A673 (cell line): ENCODE results near the gene SND1.

Source experiments
- EZH2 ChIP-seq: fragments of 200-600 bp; sonication (generic); IDR thresholded peaks from 2 replicates; pipeline ENCODE4 v1.6.1; 2017; ENCODE audit warnings: borderline replicate concordance, low read depth, mild to moderate bottlenecking, mixed read lengths, antibody characterized with exemption, low read length; ENCODE audit not compliant: poor library complexity, severe bottlenecking
- TF ChIP-seq, protein P1 (sequence below): fragments of 300-800, 200-600 bp; sonication (generic); conservative IDR thresholded peaks from 2 replicates; pipeline ENCODE4 v1.5.1; 2017; ENCODE audit warnings: low read depth, mild to moderate bottlenecking, antibody characterized with exemption, low read length, moderate library complexity, mixed read lengths

GRCh38 chr7:127771707-127772106, 119.7 kb downstream of the SND1 start:
- TF ChIP-seq, protein P1, sequence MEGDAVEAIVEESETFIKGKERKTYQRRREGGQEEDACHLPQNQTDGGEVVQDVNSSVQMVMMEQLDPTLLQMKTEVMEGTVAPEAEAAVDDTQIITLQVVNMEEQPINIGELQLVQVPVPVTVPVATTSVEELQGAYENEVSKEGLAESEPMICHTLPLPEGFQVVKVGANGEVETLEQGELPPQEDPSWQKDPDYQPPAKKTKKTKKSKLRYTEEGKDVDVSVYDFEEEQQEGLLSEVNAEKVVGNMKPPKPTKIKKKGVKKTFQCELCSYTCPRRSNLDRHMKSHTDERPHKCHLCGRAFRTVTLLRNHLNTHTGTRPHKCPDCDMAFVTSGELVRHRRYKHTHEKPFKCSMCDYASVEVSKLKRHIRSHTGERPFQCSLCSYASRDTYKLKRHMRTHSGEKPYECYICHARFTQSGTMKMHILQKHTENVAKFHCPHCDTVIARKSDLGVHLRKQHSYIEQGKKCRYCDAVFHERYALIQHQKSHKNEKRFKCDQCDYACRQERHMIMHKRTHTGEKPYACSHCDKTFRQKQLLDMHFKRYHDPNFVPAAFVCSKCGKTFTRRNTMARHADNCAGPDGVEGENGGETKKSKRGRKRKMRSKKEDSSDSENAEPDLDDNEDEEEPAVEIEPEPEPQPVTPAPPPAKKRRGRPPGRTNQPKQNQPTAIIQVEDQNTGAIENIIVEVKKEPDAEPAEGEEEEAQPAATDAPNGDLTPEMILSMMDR = no peak
- TF ChIP-seq EZH2 = no peak
